Fibroblast of lung (primary cell): ENCODE data around the gene TRIM38. TPM values are rescaled to one million over a fixed set of nuclear protein-coding genes. Genes with fewer than 3 reads are reported as not detected.
"Not testable (repeated sequence)": the region's sequence is repeated elsewhere in the genome, so short reads cannot be mapped to it uniquely, and the experiment has no call there.

Experiments used
- DNase-seq, 2 donors: peaks; one replicate each; pipeline versions ENCODE4 v3.0.0 to v3.0.0-alpha.2; 2010; ENCODE audit warnings: low read depth in 2 of 2
- H2AFZ ChIP-seq: 2 replicates; pipeline ENCODE4 v1.5.1; 2012; ENCODE audit warnings: low read length, control low read depth, inconsistent platforms
- H3K27ac ChIP-seq: 2 replicates; pipeline ENCODE4 v1.5.1; 2011; ENCODE audit warnings: low read length, control low read depth; ENCODE audit not compliant: insufficient read depth
- H3K27me3 ChIP-seq: 2 replicates; pipeline ENCODE4 v1.5.1; 2011; ENCODE audit warnings: mild to moderate bottlenecking, low read length; ENCODE audit not compliant: control insufficient read depth, insufficient read depth
- H3K36me3 ChIP-seq: 2 replicates; pipeline ENCODE4 v1.5.1; 2011; ENCODE audit warnings: low read length; ENCODE audit not compliant: control insufficient read depth, insufficient read depth
- H3K4me1 ChIP-seq: 2 replicates; pipeline ENCODE4 v1.5.1; 2011; ENCODE audit warnings: low read length; ENCODE audit not compliant: control insufficient read depth, insufficient read depth; ENCODE audit errors: extremely low read depth
- H3K4me2 ChIP-seq: 2 replicates; pipeline ENCODE4 v1.5.1; 2011; ENCODE audit warnings: low read length, control low read depth; ENCODE audit not compliant: insufficient read depth; ENCODE audit errors: extremely low read depth
- H3K4me3 ChIP-seq, 4 experiments: fragments of 200-600 bp in 1 of 4; sonication (generic) in 1 of 4; replicated peaks in 1 of 4; 2 replicates each; pipeline ENCODE4 v1.5.1; 2011 to 2016; ENCODE audit warnings: low read length in 4 of 4, low read depth in 3 of 4, mild to moderate bottlenecking in 3 of 4, control low read depth in 2 of 4, inconsistent platforms in 1 of 4, mixed read lengths in 1 of 4; ENCODE audit not compliant: insufficient read depth in 1 of 4; ENCODE audit errors: control extremely low read depth in 1 of 4
- H3K79me2 ChIP-seq: 2 replicates; pipeline ENCODE4 v1.5.1; 2012; ENCODE audit warnings: mild to moderate bottlenecking, low read length, inconsistent platforms; ENCODE audit not compliant: control insufficient read depth, insufficient read depth
- H3K9ac ChIP-seq: 2 replicates; pipeline ENCODE4 v1.5.1; 2011; ENCODE audit warnings: mild to moderate bottlenecking, low read length, control low read depth; ENCODE audit not compliant: insufficient read depth
- H3K9me3 ChIP-seq: 2 replicates; pipeline ENCODE4 v1.5.1; 2012; ENCODE audit warnings: low read depth, low read length; ENCODE audit not compliant: control insufficient read depth, insufficient read depth
- H4K20me1 ChIP-seq: 2 replicates; pipeline ENCODE4 v1.5.1; 2011; ENCODE audit warnings: low read length; ENCODE audit not compliant: control insufficient read depth, insufficient read depth; ENCODE audit errors: extremely low read depth
- CTCF ChIP-seq, 2 donors: IDR thresholded peaks in 1 of 2; conservative IDR thresholded peaks in 1 of 2; 1 replicate in 1 of 2; 2 replicates in 1 of 2; pipeline ENCODE4 v1.5.1; 2011 to 2012; ENCODE audit warnings: low read length in 2 of 2, control low read depth in 1 of 2, inconsistent platforms in 1 of 2, low read depth in 1 of 2, mild to moderate bottlenecking in 1 of 2
- EZH2 ChIP-seq: IDR thresholded peaks from 2 replicates; pipeline ENCODE4 v1.5.1; 2012; ENCODE audit warnings: low read length, control low read depth, mild to moderate bottlenecking; ENCODE audit errors: missing control alignments
- polyA plus RNA-seq, 2 donors: library from polyadenylated mRNA; depleted of rRNA in 1 of 2; stranded (reverse) in 1 of 2; unstranded in 1 of 2; fragments of >200 nt; gene quantifications; 2 replicates each; pipeline ENCODE4 v1.2.1, GENCODE V29; 2011 to 2012; ENCODE audit warnings: missing spikeins in 1 of 2
- total RNA-seq: library from RNA; depleted of rRNA; stranded (reverse); fragments of >200 nt; gene quantifications from 2 replicates; pipeline ENCODE4 v1.2.1, GENCODE V29; 2014

The TRIM38 gene
- total and polyA plus RNA-seq, 2 donors (not counting 1 experiment from before 2014, with no cell fraction given) = 7.6 to 14.5 TPM

GRCh38 chr6:26008470-26008869 is 45.9 kb downstream of the TRIM38 start:
- H3K4me2 ChIP-seq = no peak overlapping the region
- DNase-seq = no peak
- H3K4me3 ChIP-seq = no peak overlapping the region
- H3K27me3 ChIP-seq = no peaks in the 10 kb centered on the region
- H3K36me3 ChIP-seq = no peaks in the 10 kb centered on the region
- no peaks in the 10 kb centered on the region for H3K79me2 ChIP-seq
- no peak overlapping the region for H3K27ac ChIP-seq
- no peaks in the 10 kb centered on the region for H3K9me3 ChIP-seq
- TF ChIP-seq CTCF (conservative IDR thresholded peaks at IDR 0.05 in 1 of 2, IDR thresholded peaks at IDR 0.05 in 1 of 2; ENCODE audit: low read depth in 1 of 2, low read length in 2 of 2) = no peak
- no peak for TF ChIP-seq EZH2
- H4K20me1 ChIP-seq = no peaks in the 10 kb centered on the region
- H3K4me1 ChIP-seq = no peaks in the 10 kb centered on the region
- no peak overlapping the region for H2AFZ ChIP-seq
- H3K9ac ChIP-seq = no peak overlapping the region

- Histone ChIP-seq H3K27ac (no peak overlapping the region), H3K79me2 (no peaks in the 10 kb centered on the region)
Observed at GRCh38 chr6:26009817-26010216, 47.2 kb downstream of the TRIM38 start.

GRCh38 chr6:26012061-26012460 is 49.5 kb downstream of the TRIM38 start:
- H3K4me2 ChIP-seq = no peak overlapping the region
- H3K4me3 ChIP-seq = no peak overlapping the region
- no peak overlapping the region for H3K27ac ChIP-seq
- H3K36me3 ChIP-seq = no peaks in the 10 kb centered on the region
- no peak overlapping the region for H3K9ac ChIP-seq
- no peak for TF ChIP-seq CTCF (conservative IDR thresholded peaks at IDR 0.05 in 1 of 2, IDR thresholded peaks at IDR 0.05 in 1 of 2; ENCODE audit: low read depth in 1 of 2, low read length in 2 of 2)
- no peak for TF ChIP-seq EZH2
- no peaks in the 10 kb centered on the region for H4K20me1 ChIP-seq
- H3K79me2 ChIP-seq = no peaks in the 10 kb centered on the region
- H3K27me3 ChIP-seq = no peaks in the 10 kb centered on the region
- no peak for DNase-seq
- H3K4me1 ChIP-seq = no peaks in the 10 kb centered on the region
- H3K9me3 ChIP-seq = no peaks in the 10 kb centered on the region
- no peak overlapping the region for H2AFZ ChIP-seq

More at GRCh38 chr6:26009817-26010216, 47.2 kb downstream of the TRIM38 start:
- no peak overlapping the region for H3K4me3 ChIP-seq
- no peaks in the 10 kb centered on the region for H3K4me1 ChIP-seq
- H2AFZ ChIP-seq = no peak overlapping the region
- no peak for DNase-seq
- TF ChIP-seq CTCF (conservative IDR thresholded peaks at IDR 0.05 in 1 of 2, IDR thresholded peaks at IDR 0.05 in 1 of 2; ENCODE audit: low read depth in 1 of 2, low read length in 2 of 2) = no peak
- no peak for TF ChIP-seq EZH2
- no peaks in the 10 kb centered on the region for H4K20me1 ChIP-seq
- no peaks in the 10 kb centered on the region for H3K36me3 ChIP-seq
- H3K4me2 ChIP-seq = no peak overlapping the region
- no peaks in the 10 kb centered on the region for H3K9me3 ChIP-seq
- H3K27me3 ChIP-seq = no peaks in the 10 kb centered on the region
- H3K9ac ChIP-seq = no peak overlapping the region

GRCh38 chr6:26014386-26014785 is 51.8 kb downstream of the TRIM38 start:
- H3K4me2 ChIP-seq, H3K9me3 ChIP-seq, H2AFZ ChIP-seq, H3K79me2 ChIP-seq, H3K36me3 ChIP-seq, H3K27ac ChIP-seq, H4K20me1 ChIP-seq, H3K9ac ChIP-seq, H3K4me1 ChIP-seq, DNase-seq, H3K27me3 ChIP-seq, H3K4me3 ChIP-seq: not testable (repeated sequence)
